Mucosa of gallbladder (tissue), 1 donor: ENCODE data around the gene GATM. TPM values are rescaled to one million over a fixed set of nuclear protein-coding genes. Genes with fewer than 3 reads are reported as not detected.
A peak's percentile ranks its signal among the peaks of the same experiment; 100 is the strongest.

Experiments used
- DNase-seq: peaks from one replicate; pipeline ENCODE4 v3.0.0-alpha.2; 2020; ENCODE audit warnings: low spot score
- total RNA-seq: library from RNA; stranded (reverse); gene quantifications from one replicate; pipeline ENCODE4 v1.2.1, GENCODE V29; 2021
- donor health status: DM: no; HTN: no; CAD: no.

GATM gene, protein sequence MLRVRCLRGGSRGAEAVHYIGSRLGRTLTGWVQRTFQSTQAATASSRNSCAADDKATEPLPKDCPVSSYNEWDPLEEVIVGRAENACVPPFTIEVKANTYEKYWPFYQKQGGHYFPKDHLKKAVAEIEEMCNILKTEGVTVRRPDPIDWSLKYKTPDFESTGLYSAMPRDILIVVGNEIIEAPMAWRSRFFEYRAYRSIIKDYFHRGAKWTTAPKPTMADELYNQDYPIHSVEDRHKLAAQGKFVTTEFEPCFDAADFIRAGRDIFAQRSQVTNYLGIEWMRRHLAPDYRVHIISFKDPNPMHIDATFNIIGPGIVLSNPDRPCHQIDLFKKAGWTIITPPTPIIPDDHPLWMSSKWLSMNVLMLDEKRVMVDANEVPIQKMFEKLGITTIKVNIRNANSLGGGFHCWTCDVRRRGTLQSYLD
- 136 TPM for total RNA-seq

GRCh38 chr15:45378149-45378912 is at the start of gene GATM:
Gene GATM, minus strand, starts transcription at chr15:45378544. Its CDS starts 91 bp downstream, at chr15:45378453.
- peak; percentile 66 for DNase-seq

DNA sequence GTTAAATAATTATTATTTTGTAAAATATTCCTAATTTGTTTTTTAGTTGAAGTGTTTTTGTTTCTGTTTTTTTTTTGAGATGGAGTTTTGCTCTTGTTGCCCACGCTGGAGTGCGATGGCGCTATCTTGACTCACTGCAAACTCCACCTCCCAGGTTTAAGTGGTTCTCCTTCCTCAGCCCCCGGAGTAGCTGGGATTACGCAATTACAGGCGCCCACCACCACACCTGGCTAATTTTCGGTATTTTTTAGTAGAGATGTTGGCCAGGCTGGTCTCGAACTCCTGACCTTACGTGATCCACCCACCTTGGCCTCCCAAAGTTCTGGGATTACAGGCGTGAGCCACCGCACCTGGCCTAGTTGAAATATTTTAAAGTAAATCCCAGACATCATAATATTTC is 48.7 kb upstream of the GATM start:
- no peak for DNase-seq

DNA sequence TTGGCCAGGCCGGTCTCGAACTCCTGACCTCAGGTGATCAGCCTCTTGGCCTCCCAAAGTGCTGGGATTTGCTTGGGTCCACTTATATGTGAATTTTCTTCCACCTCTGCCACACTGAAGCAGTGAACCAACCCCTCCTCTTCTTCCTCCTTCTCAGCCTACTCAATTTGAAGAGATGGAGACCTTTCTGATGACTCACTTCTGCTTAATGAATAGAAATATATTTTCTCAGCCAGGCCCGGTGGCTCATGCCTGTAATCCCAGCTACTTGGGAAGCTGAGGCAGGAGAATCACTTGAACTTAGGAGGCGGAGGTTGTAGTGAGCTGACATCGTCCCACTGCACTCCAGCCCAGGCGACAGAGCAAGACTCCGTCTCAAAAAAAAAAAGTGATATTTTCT is 46.8 kb upstream of the GATM start:
- no peak for DNase-seq

- DNase-seq = no peak
Measured at GRCh38 chr15:45424429-45424828, 46.1 kb upstream of the GATM start.

GRCh38 chr15:45417303-45417950 is 39.1 kb upstream of the GATM start:
- no peak for DNase-seq

DNA sequence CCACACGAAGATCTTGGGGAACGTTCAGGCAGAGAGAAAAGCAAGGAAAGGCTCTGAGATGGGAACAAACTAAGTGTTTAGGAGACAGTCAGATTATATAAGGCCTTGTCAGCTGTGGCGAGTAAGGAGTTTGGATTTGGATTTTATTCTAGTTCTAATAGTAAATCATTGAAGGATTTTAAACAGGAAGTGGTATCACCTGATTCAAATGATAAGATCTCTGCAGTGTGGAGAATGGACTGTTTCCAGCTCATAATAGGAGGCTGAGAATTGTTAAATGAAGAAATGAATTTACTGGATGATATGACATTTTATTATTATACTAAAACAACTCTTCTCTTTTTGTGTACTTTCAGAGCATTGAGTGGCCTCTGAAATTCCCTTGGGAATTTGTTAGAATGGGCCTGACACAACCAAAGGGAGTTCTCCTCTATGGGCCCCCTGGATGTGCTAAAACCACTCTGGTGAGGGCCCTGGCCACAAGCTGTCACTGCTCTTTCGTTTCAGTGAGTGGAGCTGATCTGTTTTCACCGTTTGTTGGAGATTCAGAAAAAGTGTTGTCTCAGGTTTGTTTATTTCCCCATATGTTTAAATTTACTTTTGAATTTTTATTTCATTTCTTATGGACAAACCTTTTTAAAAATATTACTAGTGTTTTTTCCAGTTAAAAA is 36.0 kb upstream of the GATM start:
- no peak for DNase-seq

DNA sequence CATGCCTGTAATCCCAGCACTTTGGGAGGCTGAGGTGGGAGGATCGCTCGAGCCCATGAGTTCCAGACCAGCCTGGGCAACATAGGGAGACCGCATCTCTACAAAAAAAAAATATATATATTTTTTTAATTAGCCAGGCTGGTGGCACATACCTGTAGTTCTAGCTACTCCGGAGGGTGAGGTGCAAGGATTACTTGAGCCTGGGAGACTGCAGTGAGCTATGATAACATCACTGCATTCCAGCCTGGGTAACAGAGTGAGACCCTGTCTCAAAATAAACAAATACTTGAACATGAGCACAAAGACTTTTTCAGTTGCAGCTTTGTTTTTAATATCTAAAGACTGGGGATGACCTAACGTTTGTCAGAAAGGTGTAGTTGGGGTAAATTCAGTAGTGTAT is 31.3 kb upstream of the GATM start:
- DNase-seq = no peak

GRCh38 chr15:45407786-45408185 is 29.4 kb upstream of the GATM start:
- no peak for DNase-seq

GRCh38 chr15:45402955-45403877 is 24.9 kb upstream of the GATM start:
- DNase-seq = peak; percentile 30

GRCh38 chr15:45402162-45402954 is 24.0 kb upstream of the GATM start:
- DNase-seq = peak; percentile 97

DNA sequence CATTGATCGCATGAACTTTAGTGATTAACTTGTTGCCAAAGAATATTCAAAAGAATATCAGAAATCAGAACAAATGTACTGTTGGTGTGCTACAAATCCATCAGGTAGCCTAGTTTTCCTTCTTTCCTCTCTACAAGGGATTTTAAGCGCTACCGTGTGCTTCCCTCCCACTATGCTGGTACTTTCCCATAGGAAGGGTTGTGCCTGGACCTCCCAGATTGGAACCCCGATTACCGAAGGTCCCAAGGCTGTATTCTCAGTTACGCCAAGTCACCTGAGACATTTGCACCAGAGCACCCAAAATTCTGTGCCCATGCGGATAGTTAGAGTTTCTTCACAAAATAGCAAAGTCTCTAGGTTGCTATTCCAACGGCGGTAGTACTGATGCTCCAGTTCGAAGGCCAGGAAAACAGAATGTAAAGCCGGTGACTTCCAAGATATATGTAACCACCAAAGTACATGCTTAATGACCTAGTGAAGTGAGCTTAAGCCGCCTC is 23.4 kb upstream of the GATM start:
- DNase-seq = no peak

DNA sequence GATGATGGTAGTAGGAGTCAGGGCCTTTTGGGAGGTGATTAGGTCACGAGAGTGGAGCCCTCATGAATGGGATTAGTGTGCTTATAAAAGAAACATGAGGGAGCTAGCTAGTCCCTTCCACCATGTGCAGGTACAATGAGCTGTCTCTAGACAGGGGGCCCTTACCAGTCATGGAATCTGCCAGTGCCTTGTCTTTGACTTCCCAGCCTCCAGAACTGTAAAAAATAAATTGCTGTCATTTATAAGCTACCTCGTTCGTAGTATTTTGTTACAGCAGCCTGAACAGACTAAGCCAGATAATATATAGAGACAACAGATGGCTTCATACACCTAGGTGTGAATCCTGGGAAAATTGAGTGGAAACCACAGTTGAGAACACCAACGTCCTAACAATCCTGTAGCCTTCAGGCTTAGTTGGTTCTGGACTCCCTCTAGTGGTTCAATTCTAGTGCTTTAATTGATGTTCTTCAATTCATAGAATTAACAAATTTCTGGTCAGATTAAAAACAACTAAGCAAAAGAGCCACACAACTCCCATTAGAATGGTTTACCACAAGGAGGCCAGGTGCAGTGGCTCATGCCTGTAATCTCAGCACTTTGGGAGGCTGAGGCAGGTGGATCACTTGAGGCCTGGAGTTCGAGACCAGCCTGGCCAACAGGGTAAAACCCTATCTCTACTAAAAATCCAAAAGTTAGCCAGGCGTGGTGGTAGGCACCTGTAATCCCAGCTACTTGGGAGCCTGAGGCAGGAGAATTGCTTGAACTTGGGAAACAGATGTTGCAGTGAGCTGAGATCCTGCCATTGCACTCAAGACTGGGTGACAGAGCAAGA is 21.3 kb upstream of the GATM start:
- DNase-seq = no peak

DNA sequence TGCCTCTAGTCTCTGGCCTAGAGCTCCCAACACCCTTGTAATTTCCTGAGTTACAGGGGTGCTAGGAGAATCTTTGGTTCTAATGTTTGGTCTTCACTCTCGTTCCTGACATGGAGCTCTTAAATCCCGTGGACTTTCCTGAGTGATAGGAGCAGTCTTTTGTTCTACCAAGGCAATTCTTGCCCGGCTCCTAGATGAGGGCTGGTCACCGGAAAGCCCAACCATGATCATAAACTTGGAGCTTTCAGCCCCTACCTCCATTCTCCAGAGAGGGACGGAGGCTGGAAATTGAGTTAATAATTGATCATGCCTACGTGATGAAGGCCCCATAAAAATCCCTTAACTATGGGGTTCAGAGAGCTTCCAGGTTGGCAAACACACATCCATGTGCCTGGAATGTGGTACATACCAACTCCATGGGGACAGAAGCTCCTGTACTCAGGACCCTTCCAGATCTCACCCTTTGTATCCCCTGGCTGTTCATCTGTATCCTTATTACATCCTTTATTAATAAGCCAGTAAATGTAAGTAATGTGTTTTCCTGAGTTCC is 18.8 kb upstream of the GATM start:
- DNase-seq = no peak

GRCh38 chr15:45395943-45396342 is 17.6 kb upstream of the GATM start:
- DNase-seq = no peak

DNA sequence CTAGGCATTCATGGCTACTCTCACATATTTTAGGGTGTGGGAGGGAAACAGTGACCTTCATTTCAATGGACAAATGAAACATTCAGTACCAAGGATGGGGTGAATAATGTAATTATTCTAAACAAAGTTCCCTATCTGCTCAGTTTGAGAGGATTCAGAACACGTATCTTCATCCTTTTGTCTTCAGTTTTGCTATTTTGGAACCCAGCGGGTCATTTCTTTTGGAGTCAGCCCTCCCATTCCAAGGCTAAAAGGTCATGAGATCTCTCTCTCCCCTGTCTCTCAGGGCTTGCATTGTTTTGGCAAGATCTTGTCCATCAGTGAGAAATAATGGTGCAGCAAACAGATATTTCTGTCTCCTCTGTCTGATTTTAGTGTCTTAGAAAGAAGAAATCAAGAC is 16.3 kb upstream of the GATM start:
- no peak for DNase-seq

- DNase-seq = peak; percentile 25
Measured at GRCh38 chr15:45393851-45394250, 15.5 kb upstream of the GATM start.

DNA sequence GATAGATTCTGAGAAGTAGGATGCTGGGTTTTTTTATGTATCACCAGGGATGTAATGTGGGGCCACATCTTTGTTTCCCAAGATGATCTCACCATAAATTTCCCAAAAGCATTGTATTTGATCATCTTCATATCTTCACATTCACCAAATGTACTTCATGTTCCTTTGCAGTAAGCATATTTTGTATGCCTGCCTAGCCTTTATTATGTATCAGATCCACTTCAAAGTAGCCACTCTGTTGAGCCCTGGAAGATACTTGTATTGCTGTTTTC is 14.2 kb upstream of the GATM start:
- DNase-seq = no peak

- no peak for DNase-seq
Measured at GRCh38 chr15:45391746-45392583, 13.6 kb upstream of the GATM start.
